OCI-LY3 (cell line): ENCODE results near the gene DCTN1.

ENCODE experiments used
- CTCF ChIP-seq: fragments of 200-600, 300-600 bp; sonication (generic); IDR thresholded peaks from 2 replicates; pipeline ENCODE4 v1.5.1; 2014; ENCODE audit warnings: antibody characterized with exemption, low read length, low read depth
- EZH2phosphoT487 ChIP-seq: fragments of 200-600 bp; shearing (Covaris generic); IDR thresholded peaks from 2 replicates; pipeline ENCODE4 v1.6.1; 2018; ENCODE audit warnings: antibody characterized with exemption, mixed run types, low read depth

- TF ChIP-seq CTCF (no peak), EZH2phosphoT487 (no peak)
Observed at GRCh38 chr2:74424995-74425406, 44.9 kb upstream of the DCTN1 start.
